ENCODE results near the gene ST6GALNAC3.

Gene ST6GALNAC3

GRCh38 chr1:76142771-76143540, 68.4 kb downstream of the ST6GALNAC3 start:
- DNase-seq (ENCODE audit: low spot score): no peak

GRCh38 chr1:76144247-76144646, 69.7 kb downstream of the ST6GALNAC3 start:
- no peak for DNase-seq (ENCODE audit: low spot score)

- DNase-seq (ENCODE audit: low spot score): no peak
Measured at GRCh38 chr1:76145332-76145731, 70.8 kb downstream of the ST6GALNAC3 start.

- DNase-seq (ENCODE audit: low spot score): no peak
Measured at GRCh38 chr1:76146184-76146583, 71.6 kb downstream of the ST6GALNAC3 start.

GRCh38 chr1:76147917-76148316, 73.4 kb downstream of the ST6GALNAC3 start:
- DNase-seq (ENCODE audit: low spot score): peak; percentile 91

- DNase-seq (ENCODE audit: low spot score): peak; percentile 29
Measured at GRCh38 chr1:76148460-76148859, 73.9 kb downstream of the ST6GALNAC3 start.

GRCh38 chr1:76153841-76154205, 79.3 kb downstream of the ST6GALNAC3 start:
- DNase-seq (ENCODE audit: low spot score): no peak

GRCh38 chr1:76154206-76154956, 79.8 kb downstream of the ST6GALNAC3 start:
- peak; percentile 59 for DNase-seq (ENCODE audit: low spot score)

- DNase-seq (ENCODE audit: low spot score): no peak
Measured at GRCh38 chr1:76156987-76157386, 82.4 kb downstream of the ST6GALNAC3 start.

GRCh38 chr1:76158126-76158525, 83.6 kb downstream of the ST6GALNAC3 start:
- DNase-seq (ENCODE audit: low spot score): no peak

GRCh38 chr1:76160225-76160624, 85.7 kb downstream of the ST6GALNAC3 start:
- DNase-seq (ENCODE audit: low spot score): no peak

GRCh38 chr1:76161451-76161850, 86.9 kb downstream of the ST6GALNAC3 start:
- no peak for DNase-seq (ENCODE audit: low spot score)

- no peak for DNase-seq (ENCODE audit: low spot score)
Measured at GRCh38 chr1:76162254-76162653, 87.7 kb downstream of the ST6GALNAC3 start.

GRCh38 chr1:76164165-76164564, 89.6 kb downstream of the ST6GALNAC3 start:
- DNase-seq (ENCODE audit: low spot score): no peak

GRCh38 chr1:76170084-76170483, 95.5 kb downstream of the ST6GALNAC3 start:
- DNase-seq (ENCODE audit: low spot score): no peak

- DNase-seq (ENCODE audit: low spot score): no peak
Measured at GRCh38 chr1:76170513-76170912, 96.0 kb downstream of the ST6GALNAC3 start.

GRCh38 chr1:76176000-76176399, 101.5 kb downstream of the ST6GALNAC3 start:
- DNase-seq (ENCODE audit: low spot score): no peak

- no peak for DNase-seq (ENCODE audit: low spot score)
Measured at GRCh38 chr1:76177615-76178014, 103.1 kb downstream of the ST6GALNAC3 start.

GRCh38 chr1:76179219-76179698, 104.7 kb downstream of the ST6GALNAC3 start:
- DNase-seq (ENCODE audit: low spot score): no peak

GRCh38 chr1:76185207-76185606, 110.7 kb downstream of the ST6GALNAC3 start:
- DNase-seq (ENCODE audit: low spot score): no peak

- DNase-seq (ENCODE audit: low spot score): no peak
Measured at GRCh38 chr1:76186554-76187170, 112.1 kb downstream of the ST6GALNAC3 start.

GRCh38 chr1:76187436-76187835, 112.9 kb downstream of the ST6GALNAC3 start:
- DNase-seq (ENCODE audit: low spot score): no peak

- DNase-seq (ENCODE audit: low spot score): peak; percentile 13
Measured at GRCh38 chr1:76189310-76189709, 114.8 kb downstream of the ST6GALNAC3 start.

Data from COLO829 (cell line).